Neural crest cell (in vitro differentiated cells): ENCODE results near the gene SCP2. TPM values are rescaled to one million over a fixed set of nuclear protein-coding genes. Genes with fewer than 3 reads are reported as not detected.

ENCODE experiments used
- DNase-seq: peaks from one replicate; pipeline ENCODE4 v3.0.0; 2021; ENCODE audit warnings: low read depth, mixed read lengths, low spot score
- H3K27ac Mint-ChIP-seq: one replicate; pipeline ENCODE4 v1.8.0; 2021; ENCODE audit warnings: mild to moderate bottlenecking, mixed read lengths; ENCODE audit not compliant: unreplicated experiment
- H3K27me3 Mint-ChIP-seq: 2 replicates; pipeline ENCODE4 v1.8.0; 2021; ENCODE audit warnings: low read depth, mild to moderate bottlenecking, mixed read lengths
- H3K36me3 Mint-ChIP-seq: 2 replicates; pipeline ENCODE4 v1.8.0; 2021; ENCODE audit warnings: low read depth, mild to moderate bottlenecking, mixed read lengths
- H3K4me1 Mint-ChIP-seq: 2 replicates; pipeline ENCODE4 v1.8.0; 2021; ENCODE audit warnings: mixed read lengths
- H3K4me3 Mint-ChIP-seq: one replicate; pipeline ENCODE4 v1.8.0; 2021; ENCODE audit warnings: mild to moderate bottlenecking, mixed read lengths
- H3K9me3 Mint-ChIP-seq: 2 replicates; pipeline ENCODE4 v1.8.0; 2021; ENCODE audit warnings: mixed read lengths
- CTCF ChIP-seq: fragments of 200-600 bp; sonication (generic); conservative IDR thresholded peaks from 2 replicates; pipeline ENCODE4 v1.5.0; 2021; ENCODE audit warnings: antibody characterized with exemption, mild to moderate bottlenecking
- total RNA-seq: library from RNA; stranded (reverse); gene quantifications from 2 replicates; pipeline ENCODE4 v1.2.1, GENCODE V29; 2021

SCP2 gene
- total RNA-seq, 1 donor from 2014 or later = 61.8 TPM

GRCh38 chr1:53038566-53038965 lies 111.5 kb downstream of the SCP2 start:
- Mint-ChIP-seq H3K9me3 (no peaks in the 10 kb centered on the region), H3K27me3 (no peaks in the 10 kb centered on the region), H3K4me3 (no peak overlapping the region), H3K27ac (no peak overlapping the region), H3K4me1 (no peaks in the 10 kb centered on the region), H3K36me3 (no peaks in the 10 kb centered on the region)
- no peak for DNase-seq
- TF ChIP-seq CTCF = no peak

- no peaks in the 10 kb centered on the region for H3K36me3 Mint-ChIP-seq
- H3K27me3 Mint-ChIP-seq = no peaks in the 10 kb centered on the region
- DNase-seq = no peak
- no peaks in the 10 kb centered on the region for H3K9me3 Mint-ChIP-seq
- no peak for TF ChIP-seq CTCF
- no peak overlapping the region for H3K4me3 Mint-ChIP-seq
- peaks cover 5% of the 10 kb centered on the region for H3K4me1 Mint-ChIP-seq
- H3K27ac Mint-ChIP-seq = no peak overlapping the region
Observed at GRCh38 chr1:53043271-53043670, 116.2 kb downstream of the SCP2 start.

GRCh38 chr1:53044926-53045325 lies 117.8 kb downstream of the SCP2 start:
- Mint-ChIP-seq H3K9me3 (no peaks in the 10 kb centered on the region), H3K27ac (no peak overlapping the region), H3K4me3 (no peak overlapping the region), H3K36me3 (no peaks in the 10 kb centered on the region), H3K4me1 (peaks cover 16% of the 10 kb centered on the region), H3K27me3 (no peaks in the 10 kb centered on the region)
- no peak for TF ChIP-seq CTCF
- no peak for DNase-seq

- no peak overlapping the region for H3K4me3 Mint-ChIP-seq
- no peaks in the 10 kb centered on the region for H3K36me3 Mint-ChIP-seq
- H3K4me1 Mint-ChIP-seq = peaks cover 16% of the 10 kb centered on the region
- TF ChIP-seq CTCF = no peak
- no peaks in the 10 kb centered on the region for H3K27me3 Mint-ChIP-seq
- no peak for DNase-seq
- no peaks in the 10 kb centered on the region for H3K9me3 Mint-ChIP-seq
- H3K27ac Mint-ChIP-seq = no peak overlapping the region
Observed at GRCh38 chr1:53046930-53047329, 119.9 kb downstream of the SCP2 start.

- H3K36me3 Mint-ChIP-seq = peaks cover 4% of the 10 kb centered on the region
- no peak for TF ChIP-seq CTCF
- H3K9me3 Mint-ChIP-seq = no peaks in the 10 kb centered on the region
- no peak for DNase-seq
- peaks cover 16% of the 10 kb centered on the region for H3K4me1 Mint-ChIP-seq
- no peak overlapping the region for H3K4me3 Mint-ChIP-seq
- H3K27ac Mint-ChIP-seq = no peak overlapping the region
- no peaks in the 10 kb centered on the region for H3K27me3 Mint-ChIP-seq
Observed at GRCh38 chr1:53047737-53048736, 121.0 kb downstream of the SCP2 start.
